MG63 (cell line): ENCODE data around the gene RANBP3. TPM values are rescaled to one million over a fixed set of nuclear protein-coding genes. Genes with fewer than 3 reads are reported as not detected.
A peak's percentile ranks its signal among the peaks of the same experiment; 100 is the strongest.
"Not testable (repeated sequence)": the region's sequence is repeated elsewhere in the genome, so short reads cannot be mapped to it uniquely, and the experiment has no call there.

ENCODE experiments used
- DNase-seq: peaks from one replicate; pipeline ENCODE4 v3.0.0-alpha.2; 2020
- H3K27me3 ChIP-seq: fragments of 250-450 bp; sonication (Bioruptor Pico); 2 replicates; pipeline ENCODE4 v1.5.1; 2020; ENCODE audit warnings: mild to moderate bottlenecking, moderate library complexity
- H3K36me3 ChIP-seq: fragments of 250-450 bp; sonication (Bioruptor Pico); 2 replicates; pipeline ENCODE4 v1.5.1; 2020; ENCODE audit warnings: mild to moderate bottlenecking, moderate library complexity
- H3K4me3 ChIP-seq: fragments of 250-450 bp; sonication (Bioruptor Pico); 2 replicates; pipeline ENCODE4 v1.5.1; 2020; ENCODE audit warnings: mild to moderate bottlenecking, moderate library complexity
- H3K9me3 ChIP-seq: fragments of 250-450 bp; sonication (Bioruptor Pico); 2 replicates; pipeline ENCODE4 v1.5.1; 2020; ENCODE audit warnings: mild to moderate bottlenecking, moderate library complexity
- total RNA-seq: library from RNA; depleted of rRNA; stranded (reverse); fragments of >200 nt; shearing (Covaris generic); gene quantifications from 2 replicates; pipeline ENCODE4 v1.2.3, GENCODE V29; 2014; ENCODE audit warnings: low replicate concordance; rRNA removed

RANBP3 gene, protein sequence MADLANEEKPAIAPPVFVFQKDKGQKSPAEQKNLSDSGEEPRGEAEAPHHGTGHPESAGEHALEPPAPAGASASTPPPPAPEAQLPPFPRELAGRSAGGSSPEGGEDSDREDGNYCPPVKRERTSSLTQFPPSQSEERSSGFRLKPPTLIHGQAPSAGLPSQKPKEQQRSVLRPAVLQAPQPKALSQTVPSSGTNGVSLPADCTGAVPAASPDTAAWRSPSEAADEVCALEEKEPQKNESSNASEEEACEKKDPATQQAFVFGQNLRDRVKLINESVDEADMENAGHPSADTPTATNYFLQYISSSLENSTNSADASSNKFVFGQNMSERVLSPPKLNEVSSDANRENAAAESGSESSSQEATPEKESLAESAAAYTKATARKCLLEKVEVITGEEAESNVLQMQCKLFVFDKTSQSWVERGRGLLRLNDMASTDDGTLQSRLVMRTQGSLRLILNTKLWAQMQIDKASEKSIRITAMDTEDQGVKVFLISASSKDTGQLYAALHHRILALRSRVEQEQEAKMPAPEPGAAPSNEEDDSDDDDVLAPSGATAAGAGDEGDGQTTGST
- 43.4 and 54.4 TPM in 2 replicates for total RNA-seq

DNA sequence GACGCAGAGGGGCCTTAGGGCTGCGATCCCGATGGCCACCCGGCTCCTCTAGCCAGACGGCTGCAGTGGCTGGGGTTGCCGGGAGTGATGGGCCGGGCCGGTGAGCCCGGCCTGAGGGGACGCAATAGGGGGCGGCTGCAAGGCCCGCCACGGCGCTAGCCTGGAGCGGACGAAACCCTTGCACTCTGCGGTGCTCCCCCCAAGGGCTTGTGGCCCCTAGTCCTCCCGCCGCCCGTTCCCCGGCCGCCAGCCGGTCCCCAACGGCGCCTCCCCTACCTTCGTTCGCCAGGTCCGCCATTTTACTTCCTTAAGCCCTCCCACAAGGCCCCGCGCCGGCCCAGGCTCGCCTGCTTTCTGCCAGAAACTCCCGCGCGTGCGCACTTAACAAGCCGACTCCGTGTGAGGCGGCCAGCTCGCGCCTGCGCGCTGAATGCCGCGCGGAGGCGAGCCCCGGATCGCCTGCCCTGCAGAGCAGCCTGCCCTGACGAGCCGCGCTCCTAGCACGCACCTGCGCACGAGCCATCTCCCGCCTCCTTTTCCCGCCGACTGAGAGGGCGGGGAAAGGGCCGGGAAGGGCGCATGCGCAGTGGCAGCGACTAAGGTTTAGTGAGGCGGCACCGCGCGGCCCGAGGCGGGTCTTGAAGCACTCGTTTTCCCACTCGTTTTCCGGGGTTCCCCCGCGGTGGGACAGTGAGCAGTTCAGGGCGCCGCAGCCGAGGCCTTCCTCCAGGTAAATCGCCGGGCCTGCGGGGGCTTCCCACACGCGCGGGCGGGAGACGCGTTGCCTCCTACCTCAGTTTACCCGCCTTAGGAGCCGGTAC lies at the start of gene RANBP3:
RANBP3 (minus strand) TSS at position 356 of the 821 bp plus-strand sequence; CDS start at position 298, 58 bp downstream.
- Histone ChIP-seq H3K36me3 (no peaks in the 10 kb centered on the region; the same call in none of the 2 replicates), H3K27me3 (no peaks in the 10 kb centered on the region), H3K9me3 (no peaks in the 10 kb centered on the region), H3K4me3 (peak within 1 kb of the TSS; percentile 75)
- DNase-seq: peak; percentile 96

DNA sequence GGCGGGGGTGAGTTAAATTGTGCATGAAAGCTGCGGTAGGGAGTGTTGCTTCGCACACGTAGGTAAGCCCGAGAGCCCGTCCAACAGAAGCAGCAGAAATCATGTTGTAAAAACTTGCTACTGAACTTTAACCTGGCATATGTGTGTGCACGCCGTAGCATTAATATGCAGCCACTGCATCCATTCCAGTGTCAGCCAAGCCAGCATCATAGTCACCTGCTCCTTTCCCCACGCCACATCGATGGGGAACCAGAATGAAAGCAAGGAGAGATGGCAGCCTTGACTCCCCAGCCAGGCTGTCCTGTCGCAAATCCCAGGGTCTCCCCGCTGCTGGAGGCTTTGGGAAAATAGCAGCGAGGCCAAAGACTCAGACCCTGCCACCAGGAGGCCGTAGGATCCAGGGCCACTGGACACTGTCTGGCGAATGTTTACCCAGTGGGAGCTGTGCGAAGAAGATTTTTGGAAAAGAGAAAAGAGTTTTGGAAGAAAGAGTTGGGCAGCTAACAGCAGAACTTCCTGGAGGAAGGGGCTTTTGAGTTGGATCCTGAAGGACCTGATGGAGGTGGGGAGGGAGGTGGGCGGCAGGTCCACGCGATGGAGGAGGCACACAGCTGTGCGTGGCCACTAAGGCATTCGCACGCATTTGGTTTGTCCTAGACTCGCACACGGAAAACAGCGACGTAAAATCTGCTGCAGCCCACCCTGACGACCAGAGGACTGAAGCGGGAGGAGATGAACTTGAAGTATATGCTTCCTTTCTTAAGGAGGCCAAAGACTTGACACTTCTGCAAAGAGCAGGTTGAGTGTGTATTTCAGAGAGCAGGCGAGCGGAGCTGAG lies 48.7 kb upstream of the RANBP3 start:
- no peaks in the 10 kb centered on the region for H3K36me3 ChIP-seq
- no peaks in the 10 kb centered on the region; the same call in 1 of the 2 replicates for H3K9me3 ChIP-seq
- no peak for DNase-seq
- no peaks in the 10 kb centered on the region for H3K27me3 ChIP-seq
- H3K4me3 ChIP-seq: no peak overlapping the region

DNA sequence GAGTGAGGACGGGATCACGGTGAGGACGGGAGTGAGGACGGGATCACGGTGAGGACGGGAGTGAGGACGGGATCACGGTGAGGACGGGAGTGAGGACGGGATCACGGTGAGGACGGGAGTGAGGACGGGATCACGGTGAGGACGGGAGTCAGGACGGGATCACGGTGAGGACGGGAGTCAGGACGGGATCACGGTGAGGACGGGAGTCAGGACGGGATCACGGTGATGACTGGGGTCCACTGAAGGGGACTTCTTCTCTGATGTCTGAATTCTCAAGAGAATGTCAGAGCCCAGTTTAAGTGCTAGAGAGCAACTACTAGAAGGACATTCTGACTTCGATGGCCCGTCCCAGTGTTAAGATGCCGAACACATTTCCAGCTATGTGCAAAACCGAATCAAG lies 46.8 kb upstream of the RANBP3 start:
- not testable (repeated sequence) for H3K9me3 ChIP-seq, DNase-seq, H3K27me3 ChIP-seq, H3K36me3 ChIP-seq, H3K4me3 ChIP-seq

DNA sequence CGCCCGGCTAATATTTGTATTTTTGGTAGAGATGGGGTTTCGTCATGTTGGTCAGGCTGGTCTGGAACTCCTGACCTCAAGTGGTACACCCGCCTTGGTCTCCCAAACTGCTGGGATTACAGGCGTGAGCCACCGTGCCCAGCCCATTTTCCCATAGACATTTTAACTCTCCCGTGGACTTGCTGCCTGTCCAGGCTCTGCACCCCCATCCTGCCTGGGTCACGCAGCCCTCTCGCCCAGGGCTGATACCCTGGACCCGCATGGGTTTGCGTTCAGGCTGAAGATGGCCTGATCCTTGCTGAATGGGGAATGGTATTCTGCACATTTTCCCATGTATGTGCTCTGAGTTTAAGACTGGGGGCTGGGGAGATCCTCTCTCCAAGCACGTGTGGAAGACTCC lies 46.0 kb upstream of the RANBP3 start:
- Histone ChIP-seq H3K9me3 (no peaks in the 10 kb centered on the region), H3K27me3 (no peaks in the 10 kb centered on the region), H3K36me3 (no peaks in the 10 kb centered on the region), H3K4me3 (no peak overlapping the region)
- DNase-seq: no peak

DNA sequence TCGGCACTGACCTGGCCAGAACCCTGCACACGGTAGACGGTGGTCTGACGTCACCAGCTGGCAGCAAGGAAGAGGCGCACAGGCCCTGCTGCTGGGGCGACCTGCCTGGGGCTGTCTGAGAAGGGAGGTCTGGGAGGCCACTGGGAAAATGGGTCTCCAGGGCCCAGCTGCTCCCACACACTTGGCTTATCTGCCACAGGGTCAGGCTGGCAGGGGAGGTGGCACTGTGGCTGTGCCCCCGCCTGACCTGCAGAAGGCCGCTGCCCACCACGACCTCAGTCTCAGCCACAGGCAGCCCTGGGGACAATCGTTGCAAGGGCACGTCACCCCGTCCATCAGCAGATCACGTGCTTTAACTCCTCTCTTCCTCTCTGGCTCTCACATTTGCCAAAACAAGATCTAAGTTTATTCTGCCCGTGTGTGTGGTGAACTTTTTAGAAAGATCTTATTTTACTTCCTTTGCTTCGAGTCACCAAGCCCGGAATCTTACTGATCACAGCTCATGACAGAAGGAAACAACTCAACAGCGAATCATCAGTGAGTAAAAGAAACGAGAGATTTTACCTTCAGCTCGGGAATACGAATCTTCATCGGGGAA lies 45.2 kb upstream of the RANBP3 start:
- no peaks in the 10 kb centered on the region for H3K36me3 ChIP-seq
- H3K4me3 ChIP-seq: no peak overlapping the region
- H3K9me3 ChIP-seq: no peaks in the 10 kb centered on the region
- H3K27me3 ChIP-seq: no peaks in the 10 kb centered on the region
- DNase-seq: no peak

DNA sequence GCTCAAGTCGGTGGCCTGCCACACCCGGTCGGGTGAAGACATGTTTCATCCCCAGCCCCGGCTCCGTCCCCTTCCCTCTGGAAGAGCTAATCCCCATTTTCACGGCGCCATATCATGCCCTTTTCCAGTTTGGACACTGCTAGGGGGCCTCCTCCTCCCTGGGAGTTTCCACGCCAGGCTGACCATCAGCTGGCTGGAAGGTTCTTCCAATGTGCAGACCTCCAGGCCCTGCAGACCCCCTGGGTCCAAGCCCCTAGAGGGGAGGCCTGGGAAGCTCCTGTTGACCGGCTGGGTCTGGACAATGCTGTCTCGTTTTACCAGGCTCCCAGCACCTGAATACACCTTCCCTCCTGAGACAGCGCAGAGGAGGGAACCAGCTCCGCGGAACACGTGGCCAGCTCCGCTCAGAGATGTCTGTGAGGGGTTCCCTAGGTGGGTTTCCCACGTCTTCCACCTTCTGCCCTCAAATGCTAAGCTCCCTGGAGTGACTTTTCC lies 44.7 kb upstream of the RANBP3 start:
- no peak for DNase-seq
- no peaks in the 10 kb centered on the region for H3K36me3 ChIP-seq
- no peaks in the 10 kb centered on the region for H3K9me3 ChIP-seq
- H3K27me3 ChIP-seq: no peaks in the 10 kb centered on the region
- H3K4me3 ChIP-seq: no peak overlapping the region

DNA sequence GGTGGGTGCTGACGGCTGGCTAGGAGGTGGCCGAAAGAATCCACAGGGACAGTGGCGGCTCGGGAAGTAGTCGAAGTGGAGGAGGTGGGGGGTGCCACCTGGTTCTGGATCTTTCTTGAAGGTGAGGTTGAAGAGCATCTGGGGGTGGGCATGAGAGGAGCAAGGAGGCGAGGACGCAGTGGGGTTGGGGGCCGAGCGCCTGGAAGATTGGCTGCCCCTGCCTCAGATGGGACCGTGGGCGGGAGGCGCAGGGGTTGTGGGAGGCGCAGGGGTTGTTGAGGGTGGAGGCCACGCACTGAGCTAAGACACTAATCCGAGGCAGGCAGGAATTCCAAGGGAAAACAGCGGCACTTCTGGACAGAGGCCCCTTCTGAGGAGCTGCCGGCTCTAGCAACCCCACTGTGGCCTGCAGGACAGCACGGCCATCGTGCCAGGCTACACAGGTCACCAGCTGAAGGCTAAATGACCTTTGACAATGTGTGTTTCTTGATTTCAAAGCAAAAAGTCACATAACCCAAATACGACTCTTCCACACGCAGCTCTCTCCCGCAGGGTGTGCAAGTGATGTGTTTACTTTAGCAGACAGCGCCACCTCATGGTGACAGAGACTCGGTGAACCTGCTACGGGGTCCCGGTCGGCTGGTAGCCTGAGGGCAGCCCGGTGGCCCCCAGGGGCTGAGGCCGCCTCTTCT lies 44.1 kb upstream of the RANBP3 start:
- H3K27me3 ChIP-seq: no peaks in the 10 kb centered on the region
- DNase-seq: peak; percentile 11
- H3K36me3 ChIP-seq: no peaks in the 10 kb centered on the region
- no peaks in the 10 kb centered on the region for H3K9me3 ChIP-seq
- no peak overlapping the region for H3K4me3 ChIP-seq

DNA sequence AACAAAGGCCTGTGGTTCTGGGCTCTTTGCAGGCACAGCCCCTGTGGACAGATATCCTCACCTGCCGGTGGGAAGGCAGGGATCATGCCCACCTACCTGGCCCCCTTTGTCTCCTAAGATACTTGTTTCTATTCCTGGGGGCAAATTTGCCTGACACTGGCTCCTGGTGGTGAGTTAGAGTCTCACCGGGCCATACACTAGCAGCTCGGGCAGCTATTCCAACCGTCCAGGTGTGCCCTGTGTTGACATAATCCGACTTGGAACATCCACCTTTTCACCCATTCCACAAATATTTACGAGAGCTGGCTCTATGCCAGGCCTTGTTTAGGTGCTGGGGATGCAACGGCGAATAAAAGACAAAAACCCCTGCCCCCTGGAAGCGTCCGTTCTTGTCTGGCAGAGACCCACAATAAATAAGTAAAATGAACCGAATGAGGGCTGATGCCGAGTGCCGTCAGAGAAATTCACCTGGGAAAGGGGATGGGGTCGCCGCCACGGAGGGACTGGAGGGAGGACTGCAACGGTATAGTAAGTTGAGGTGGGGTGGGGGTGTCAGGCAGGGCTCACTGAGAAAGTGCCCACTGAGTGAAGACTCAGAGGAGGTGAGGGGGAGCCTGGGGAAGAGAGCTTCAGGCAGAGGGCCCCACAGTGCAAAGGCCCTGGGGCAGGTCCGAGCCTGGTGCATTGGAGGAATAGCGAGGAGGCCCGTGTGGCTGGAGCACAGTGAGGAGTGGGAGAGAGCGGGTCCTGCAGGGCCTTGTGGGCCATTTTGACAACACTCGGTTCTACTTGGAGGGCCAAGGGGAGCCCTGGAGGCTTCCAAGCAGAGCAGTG lies 43.2 kb upstream of the RANBP3 start:
- DNase-seq: no peak
- Histone ChIP-seq H3K27me3 (no peaks in the 10 kb centered on the region), H3K4me3 (no peak overlapping the region), H3K36me3 (no peaks in the 10 kb centered on the region), H3K9me3 (no peaks in the 10 kb centered on the region)

DNA sequence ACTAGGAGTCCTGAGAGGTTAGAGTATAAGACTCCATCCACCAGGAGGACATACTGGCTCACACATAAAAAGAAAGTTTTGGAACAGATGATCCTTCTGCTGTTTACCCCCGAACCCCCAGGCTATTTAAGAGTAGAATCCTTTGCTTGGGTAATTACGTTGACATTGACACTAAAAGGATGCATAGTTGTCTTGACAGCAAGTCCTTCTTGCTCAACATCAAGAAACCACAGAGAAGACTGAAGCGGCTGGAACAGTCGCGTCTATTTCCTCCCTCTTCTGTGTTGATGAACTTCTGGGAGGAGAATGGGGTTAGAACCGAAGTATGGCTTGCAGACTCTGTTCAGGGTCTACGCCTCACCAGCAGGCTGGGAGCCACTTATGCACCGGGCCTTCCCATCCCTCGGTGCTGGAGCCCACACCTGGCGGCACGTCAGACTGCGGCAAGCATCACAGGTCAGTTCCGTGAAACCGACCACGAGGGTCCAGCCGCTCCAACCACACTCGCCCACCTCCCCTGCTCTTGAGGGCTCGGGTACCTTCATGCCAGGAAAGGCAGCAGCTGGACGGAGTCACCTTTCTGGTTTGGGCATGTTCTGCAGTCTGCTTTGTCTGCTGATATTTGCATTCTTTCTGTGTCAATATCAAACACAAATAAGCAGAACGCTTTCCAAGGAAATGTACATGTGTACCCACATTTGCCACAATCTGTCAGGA lies 42.4 kb upstream of the RANBP3 start:
- H3K27me3 ChIP-seq: no peaks in the 10 kb centered on the region

DNA sequence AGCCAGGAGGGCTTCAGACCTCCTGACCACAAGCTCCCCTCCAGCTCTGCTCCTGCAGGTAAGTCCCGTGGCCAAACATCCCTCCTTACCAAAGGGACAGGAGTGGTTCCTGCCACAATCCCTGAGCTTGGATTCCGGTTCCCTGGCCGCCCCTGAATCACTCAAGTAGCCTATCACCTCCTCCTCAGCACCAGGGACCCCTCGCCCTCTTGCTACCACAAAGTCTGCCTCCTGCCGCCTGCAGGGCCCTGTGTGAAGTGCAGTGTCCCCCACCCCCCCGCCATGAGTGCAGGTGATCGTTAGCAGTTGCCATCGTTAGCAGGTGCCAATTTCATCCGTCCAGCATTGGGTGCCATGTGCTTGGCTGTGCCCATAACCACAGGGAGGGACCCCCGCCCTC lies 40.8 kb upstream of the RANBP3 start:
- Histone ChIP-seq H3K27me3 (no peaks in the 10 kb centered on the region), H3K4me3 (no peak overlapping the region), H3K9me3 (no peaks in the 10 kb centered on the region), H3K36me3 (no peaks in the 10 kb centered on the region)
- no peak for DNase-seq

More for the DNA sequence above, 42.4 kb upstream of the RANBP3 start:
- Histone ChIP-seq H3K9me3 (no peaks in the 10 kb centered on the region), H3K36me3 (no peaks in the 10 kb centered on the region), H3K4me3 (no peak overlapping the region)
- no peak for DNase-seq

DNA sequence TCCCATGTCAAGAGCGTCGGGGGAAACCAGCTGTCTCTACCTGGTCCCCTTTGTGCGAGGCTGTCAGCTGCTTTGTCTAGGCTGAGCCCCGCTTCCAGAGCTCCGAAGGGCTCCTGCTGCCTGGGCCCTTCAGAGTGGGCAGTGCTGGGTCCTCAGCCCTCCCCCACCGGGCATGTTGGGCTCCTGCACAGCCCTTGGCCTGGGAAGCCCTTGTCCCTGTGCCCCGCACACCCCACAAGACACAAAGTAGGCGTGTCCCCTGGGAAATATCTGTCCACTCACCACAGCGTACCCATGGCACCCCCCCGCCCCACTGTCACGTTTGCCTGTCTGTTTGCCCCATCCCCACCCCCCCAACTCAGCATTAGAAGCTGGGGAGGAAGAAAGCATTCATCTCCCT lies 39.6 kb upstream of the RANBP3 start:
- H3K36me3 ChIP-seq: no peaks in the 10 kb centered on the region
- H3K27me3 ChIP-seq: no peaks in the 10 kb centered on the region
- no peak overlapping the region for H3K4me3 ChIP-seq
- H3K9me3 ChIP-seq: no peaks in the 10 kb centered on the region
- DNase-seq: no peak

DNA sequence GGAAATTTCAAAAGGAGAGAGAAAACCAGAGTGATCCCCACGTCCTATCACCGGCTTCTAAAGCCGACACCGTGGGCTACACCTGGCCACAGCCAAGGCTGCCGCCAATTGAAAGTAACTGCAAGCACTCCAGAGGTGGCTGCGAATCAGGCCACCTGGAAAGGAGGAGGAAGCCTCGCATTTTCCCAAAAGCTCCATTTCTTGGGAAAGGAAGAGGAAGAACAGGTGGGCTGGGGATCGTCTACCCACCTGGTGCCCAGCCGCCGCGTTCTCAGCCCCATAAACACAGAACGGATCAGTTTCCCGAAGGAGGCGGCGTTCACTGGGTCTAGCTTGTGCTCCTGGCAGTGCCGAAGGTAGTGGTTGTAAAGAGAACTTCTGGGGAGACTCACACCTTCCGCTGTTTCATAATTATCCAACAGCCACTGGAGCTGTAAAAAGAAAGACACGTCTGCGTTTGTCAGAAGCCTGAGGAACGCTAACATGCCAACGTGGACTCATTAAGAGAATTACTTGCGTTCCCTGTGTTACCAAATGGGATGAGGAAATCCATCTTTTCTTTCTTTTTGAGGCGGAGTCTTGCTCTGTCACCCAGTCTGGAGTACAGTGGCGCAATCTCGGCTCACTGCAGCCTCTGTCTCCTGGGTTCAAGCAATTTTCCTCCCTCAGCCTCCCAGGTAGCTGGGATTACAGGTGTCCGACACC lies 38.1 kb upstream of the RANBP3 start:
- no peak for DNase-seq
- H3K27me3 ChIP-seq: no peaks in the 10 kb centered on the region
- H3K4me3 ChIP-seq: no peak overlapping the region

DNA sequence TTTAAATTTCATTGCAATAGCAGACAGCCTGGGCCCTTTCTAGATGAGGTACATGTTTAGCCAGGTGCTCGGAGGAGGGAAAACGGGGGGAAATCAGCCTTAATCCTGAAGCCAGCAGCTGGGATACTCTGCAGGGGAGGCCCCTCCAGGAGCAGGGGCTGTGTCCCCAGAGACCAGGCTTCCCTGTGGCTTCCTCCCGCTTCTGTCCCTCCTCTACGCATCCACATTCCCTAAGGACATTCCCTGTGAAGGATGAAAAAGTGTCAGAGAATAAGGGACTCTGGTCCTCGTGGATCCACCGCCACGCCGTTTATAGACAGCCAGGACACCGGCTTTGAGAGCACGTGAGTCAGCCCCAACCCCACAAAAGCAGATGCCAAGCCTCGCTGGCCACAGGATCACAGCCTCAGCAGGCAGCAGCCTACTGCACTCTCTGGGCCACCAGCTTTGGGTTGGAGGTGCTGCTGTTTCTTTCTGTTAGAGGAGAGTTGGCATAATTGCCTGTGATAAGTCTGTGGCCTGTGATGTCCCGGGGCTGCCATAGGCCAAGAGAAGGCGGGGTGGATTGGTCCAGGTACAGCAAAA lies 36.7 kb upstream of the RANBP3 start:
- Histone ChIP-seq H3K36me3 (no peaks in the 10 kb centered on the region), H3K4me3 (no peak overlapping the region), H3K9me3 (no peaks in the 10 kb centered on the region), H3K27me3 (no peaks in the 10 kb centered on the region)
- no peak for DNase-seq

More for the DNA sequence above, 38.1 kb upstream of the RANBP3 start:
- no peaks in the 10 kb centered on the region for H3K36me3 ChIP-seq
- no peaks in the 10 kb centered on the region for H3K9me3 ChIP-seq
